ENCODE measurements around the gene TNRC6C.
"Not testable (repeated sequence)": the region's sequence is repeated elsewhere in the genome, so short reads cannot be mapped to it uniquely, and the experiment has no call there.

The TNRC6C gene

DNA sequence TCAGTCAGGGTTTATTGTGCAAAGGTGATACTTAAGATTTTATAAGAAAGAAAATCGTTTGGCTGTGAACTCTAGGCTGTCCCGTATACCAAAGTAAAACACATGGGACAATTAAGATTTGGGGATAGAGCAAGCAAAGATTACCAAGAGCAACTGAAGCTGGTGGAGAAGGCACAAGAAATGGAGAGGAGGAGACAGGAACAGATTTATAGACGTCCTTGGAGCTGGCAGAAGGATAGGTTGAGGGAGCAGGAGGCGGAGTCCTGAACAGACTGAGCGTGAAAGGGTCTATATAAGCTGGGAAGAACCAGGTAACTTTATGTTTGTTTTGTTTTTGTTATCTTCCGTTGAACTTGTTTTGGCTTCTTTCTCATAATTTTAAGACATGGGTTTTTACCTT, 3.8 kb downstream of the TNRC6C start:
- no peak for DNase-seq (ENCODE audit: low spot score)

DNA sequence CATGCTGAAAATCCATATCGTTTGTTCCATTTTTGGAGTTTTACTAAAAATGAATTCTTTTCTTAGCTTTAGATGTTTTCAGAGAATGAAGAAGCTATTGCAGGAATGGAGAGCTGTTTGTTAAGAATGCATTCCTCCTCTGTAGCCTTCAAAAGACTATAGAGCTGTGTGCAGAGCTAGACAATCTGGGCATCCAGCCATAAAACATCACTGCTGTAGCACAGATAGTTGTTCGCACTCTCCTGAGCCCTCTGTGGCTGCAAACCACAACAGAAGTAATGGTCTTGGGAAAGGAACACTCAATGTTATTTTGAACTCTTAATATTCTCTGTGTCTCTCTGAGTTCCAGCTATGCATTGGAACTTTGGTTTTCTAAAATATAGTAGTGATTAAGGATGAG, 4.9 kb downstream of the TNRC6C start:
- DNase-seq (ENCODE audit: low spot score) = peak; percentile 91

GRCh38 chr17:77965352-77965751, 6.8 kb downstream of the TNRC6C start:
- DNase-seq (ENCODE audit: low spot score) = no peak

DNA sequence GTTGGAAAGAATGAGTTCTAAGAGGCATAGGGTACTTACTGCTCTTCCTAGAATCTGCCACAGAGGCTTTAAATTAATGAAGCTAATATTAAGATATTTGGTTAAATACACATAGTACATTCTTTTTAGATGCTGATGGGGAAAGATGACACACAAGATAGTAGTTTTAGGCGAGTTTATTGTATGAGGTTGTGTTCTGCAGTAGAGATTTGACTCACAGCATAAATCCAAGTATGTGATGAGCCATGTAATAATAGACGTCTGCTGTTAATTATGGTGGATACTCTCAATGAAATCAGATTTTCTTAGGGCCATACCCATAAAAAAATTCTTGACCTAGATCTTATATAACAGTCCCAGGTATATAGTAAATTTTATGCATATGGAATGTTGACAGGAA, 8.0 kb downstream of the TNRC6C start:
- DNase-seq (ENCODE audit: low spot score) = no peak

- DNase-seq (ENCODE audit: low spot score) = peak; percentile 24
Measured at GRCh38 chr17:77968788-77969187, 10.3 kb downstream of the TNRC6C start.

GRCh38 chr17:77972271-77972670, 13.8 kb downstream of the TNRC6C start:
- not testable (repeated sequence) for DNase-seq (ENCODE audit: low spot score)

- DNase-seq (ENCODE audit: low spot score) = no peak
Measured at GRCh38 chr17:77973953-77974352, 15.4 kb downstream of the TNRC6C start.

GRCh38 chr17:77974396-77974795, 15.9 kb downstream of the TNRC6C start:
- no peak for DNase-seq (ENCODE audit: low spot score)

- DNase-seq (ENCODE audit: low spot score) = not testable (repeated sequence)
Measured at GRCh38 chr17:77982430-77982829, 23.9 kb downstream of the TNRC6C start.

DNA sequence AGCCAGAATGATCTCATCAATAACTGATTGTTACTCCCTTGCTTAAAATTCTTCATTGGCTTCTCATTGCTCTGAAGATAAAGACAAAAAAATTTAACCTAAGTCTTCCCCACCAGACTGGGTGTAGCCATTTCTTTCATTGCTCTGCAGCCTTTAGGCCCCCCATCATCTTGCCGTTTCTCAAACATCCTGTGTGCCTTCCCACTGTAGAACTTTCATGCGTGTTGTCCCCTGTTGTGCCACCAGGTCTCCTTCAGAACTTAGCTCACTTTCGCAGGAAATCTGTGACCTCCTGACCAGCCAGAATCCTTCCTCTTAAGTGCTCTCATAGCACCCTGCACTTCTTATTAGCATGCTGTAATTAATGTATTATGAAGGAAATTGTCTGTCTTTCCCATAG, 31.8 kb downstream of the TNRC6C start:
- no peak for DNase-seq (ENCODE audit: low spot score)

GRCh38 chr17:77993735-77994134, 35.2 kb downstream of the TNRC6C start:
- not testable (repeated sequence) for DNase-seq (ENCODE audit: low spot score)

- no peak for DNase-seq (ENCODE audit: low spot score)
Measured at GRCh38 chr17:77995146-77995852, 36.8 kb downstream of the TNRC6C start.

DNA sequence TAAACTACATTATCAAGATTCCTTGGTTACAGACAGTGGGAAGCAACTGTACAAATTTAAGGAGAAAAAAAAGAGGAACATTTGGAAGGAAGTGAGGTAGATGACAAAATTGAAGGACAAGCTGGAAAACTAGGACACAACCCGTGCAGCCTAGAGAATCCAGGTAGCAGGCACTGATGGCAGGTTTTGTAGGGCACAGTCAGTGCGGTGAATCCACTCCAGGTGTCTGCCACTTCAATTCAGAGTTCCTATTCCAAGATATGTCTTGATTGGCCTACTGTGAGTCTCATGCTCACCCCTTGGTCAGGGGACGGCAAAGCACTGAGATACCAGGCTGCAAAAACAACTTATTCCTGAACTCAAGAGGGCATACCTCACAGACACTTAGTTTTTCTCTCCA, 37.8 kb downstream of the TNRC6C start:
- no peak for DNase-seq (ENCODE audit: low spot score)

GRCh38 chr17:77999413-78000173, 41.1 kb downstream of the TNRC6C start:
- no peak for DNase-seq (ENCODE audit: low spot score)

DNA sequence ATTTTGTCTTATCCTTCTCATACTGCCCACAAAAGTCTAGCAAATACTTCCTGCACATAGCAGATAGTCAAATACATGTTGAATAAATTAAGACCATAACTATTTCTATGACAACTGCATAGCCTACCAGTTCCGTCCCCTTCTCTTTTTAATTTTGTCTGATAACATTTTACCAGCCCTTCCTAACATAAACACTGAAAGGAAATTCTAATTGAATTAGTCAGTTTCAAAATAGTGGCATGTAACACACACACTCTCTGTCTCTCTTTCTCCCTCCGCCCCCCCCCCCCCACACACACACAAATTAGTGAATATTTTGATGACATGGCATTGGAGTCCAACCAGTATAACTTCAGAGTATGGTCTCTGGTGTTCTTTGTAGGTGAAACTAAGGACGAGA, 41.8 kb downstream of the TNRC6C start:
- no peak for DNase-seq (ENCODE audit: low spot score)

- no peak for DNase-seq (ENCODE audit: low spot score)
Measured at GRCh38 chr17:78001182-78001581, 42.7 kb downstream of the TNRC6C start.

DNA sequence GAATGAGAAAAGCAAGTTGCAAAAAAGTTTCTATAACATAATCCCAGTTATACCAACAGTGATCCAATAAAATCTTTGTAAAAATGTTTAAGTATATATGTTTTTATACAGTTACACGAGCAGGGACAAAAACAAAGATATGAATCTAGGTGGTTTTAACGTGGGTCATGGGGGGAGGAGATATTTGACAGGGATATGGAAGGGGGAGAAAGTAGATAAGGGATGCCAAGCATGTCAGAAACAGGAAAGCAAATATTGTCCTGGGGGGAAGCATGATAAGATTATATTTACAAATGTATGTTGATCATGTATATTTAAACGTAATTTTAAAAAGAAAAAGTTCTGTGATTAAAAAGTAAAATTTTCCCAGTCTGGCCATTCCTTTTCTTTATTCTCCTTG, 43.1 kb downstream of the TNRC6C start:
- DNase-seq (ENCODE audit: low spot score) = no peak

DNA sequence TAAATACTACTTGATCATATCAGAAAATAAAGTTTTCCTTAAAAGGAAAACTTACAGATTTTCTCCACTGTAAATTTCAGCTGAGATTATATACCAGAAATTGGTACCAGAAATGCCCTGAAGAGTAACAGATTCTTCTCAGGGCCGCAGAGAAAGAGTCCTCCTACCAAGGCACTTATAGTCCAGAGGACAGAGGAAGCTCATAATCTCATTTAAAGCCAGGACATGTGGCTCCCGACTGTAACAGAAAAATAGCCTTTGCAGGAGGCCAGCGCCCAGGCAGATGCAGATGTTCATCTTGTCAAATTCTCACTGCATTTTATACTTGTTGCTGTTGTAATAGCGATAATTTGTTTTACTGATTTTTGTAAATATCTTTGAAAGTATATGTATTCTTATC, 43.7 kb downstream of the TNRC6C start:
- no peak for DNase-seq (ENCODE audit: low spot score)

- DNase-seq (ENCODE audit: low spot score) = no peak
Measured at GRCh38 chr17:78005452-78006171, 47.1 kb downstream of the TNRC6C start.

DNA sequence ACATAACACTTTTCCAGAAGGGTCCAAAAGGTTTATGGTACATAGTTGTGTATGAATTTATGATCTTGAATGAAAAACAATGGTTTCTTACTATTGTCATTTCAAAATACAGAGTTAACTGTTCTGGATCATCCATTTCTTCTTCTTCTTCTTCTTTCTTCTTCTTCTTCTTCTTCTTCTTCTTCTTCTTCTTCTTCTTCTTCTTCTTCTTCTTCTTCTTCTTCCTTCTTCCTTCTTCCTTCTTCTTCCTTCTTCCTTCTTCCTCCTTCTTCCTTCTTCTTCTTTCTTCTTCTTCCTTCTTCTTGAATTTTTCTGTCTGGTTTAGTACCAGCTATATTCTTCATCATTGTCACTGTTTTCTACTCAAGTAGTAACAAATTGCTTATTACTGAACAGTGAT, 47.8 kb downstream of the TNRC6C start:
- no peak for DNase-seq (ENCODE audit: low spot score)

- no peak for DNase-seq (ENCODE audit: low spot score)
Measured at GRCh38 chr17:78007647-78008046, 49.1 kb downstream of the TNRC6C start.

DNA sequence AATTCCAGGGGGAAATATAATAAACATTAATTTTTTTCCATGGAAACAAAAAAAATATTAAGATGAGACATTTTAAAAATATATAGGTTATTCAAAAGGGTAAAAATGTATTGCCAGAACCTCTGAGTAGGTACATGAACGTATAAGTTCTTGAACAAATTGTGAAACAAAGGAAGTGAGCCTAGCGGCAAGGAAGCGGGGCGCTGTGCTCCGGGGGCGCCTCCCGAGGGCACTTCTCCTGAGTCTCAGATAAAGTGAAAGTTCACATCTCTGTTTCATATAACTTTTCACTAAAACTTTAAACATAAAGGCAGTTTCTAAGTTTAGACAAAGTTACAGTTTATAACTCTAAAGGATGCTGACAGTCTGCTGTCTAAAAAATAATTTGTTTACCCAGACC, 52.3 kb downstream of the TNRC6C start:
- no peak for DNase-seq (ENCODE audit: low spot score)

DNA sequence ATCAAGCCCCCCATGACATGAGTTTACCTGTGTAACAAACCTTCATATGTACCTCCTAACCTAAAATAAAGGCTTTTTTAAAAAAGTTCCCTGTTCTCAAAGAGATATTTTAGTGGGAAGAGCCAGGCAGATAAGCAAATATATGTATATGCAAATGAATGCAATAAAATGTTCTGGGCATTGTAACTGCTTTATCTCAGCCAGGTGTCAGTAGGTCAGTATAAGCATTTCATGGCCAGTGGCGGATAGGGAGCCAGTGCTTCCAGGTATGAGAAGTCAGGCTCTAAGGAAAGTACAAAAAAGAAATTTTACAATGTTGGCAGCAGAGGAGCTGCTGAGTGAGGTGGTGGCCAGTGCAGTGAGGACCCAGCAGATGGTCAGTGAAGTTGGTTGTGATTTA, 53.9 kb downstream of the TNRC6C start:
- DNase-seq (ENCODE audit: low spot score) = no peak
